Stimulated activated naive CD8-positive, alpha-beta T cell treated with anti-CD3 and anti-CD28 coated beads, Interleukin-15, Interleukin-2, amounts not matched to agents 100 ng/mL and 50 ng/mL, for 24 hours (primary cell): Measurements from ENCODE around the gene COL24A1.
"Not testable (repeated sequence)": the region's sequence is repeated elsewhere in the genome, so short reads cannot be mapped to it uniquely, and the experiment has no call there.

Experiments used
- H3K27ac Mint-ChIP-seq: one replicate; pipeline ENCODE4 v1.8.0; 2021; ENCODE audit warnings: mild to moderate bottlenecking, mixed read lengths
- H3K27me3 Mint-ChIP-seq: one replicate; pipeline ENCODE4 v1.8.0; 2021; ENCODE audit warnings: mixed read lengths
- H3K36me3 Mint-ChIP-seq: one replicate; pipeline ENCODE4 v1.8.0; 2021; ENCODE audit warnings: low read depth, mixed read lengths
- H3K4me1 Mint-ChIP-seq: one replicate; pipeline ENCODE4 v1.8.0; 2021; ENCODE audit warnings: low read depth, mixed read lengths
- H3K4me3 Mint-ChIP-seq: one replicate; pipeline ENCODE4 v1.8.0; 2021; ENCODE audit warnings: mild to moderate bottlenecking, mixed read lengths
- H3K9me3 Mint-ChIP-seq: one replicate; pipeline ENCODE4 v1.8.0; 2021; ENCODE audit warnings: mixed read lengths

The COL24A1 gene

DNA sequence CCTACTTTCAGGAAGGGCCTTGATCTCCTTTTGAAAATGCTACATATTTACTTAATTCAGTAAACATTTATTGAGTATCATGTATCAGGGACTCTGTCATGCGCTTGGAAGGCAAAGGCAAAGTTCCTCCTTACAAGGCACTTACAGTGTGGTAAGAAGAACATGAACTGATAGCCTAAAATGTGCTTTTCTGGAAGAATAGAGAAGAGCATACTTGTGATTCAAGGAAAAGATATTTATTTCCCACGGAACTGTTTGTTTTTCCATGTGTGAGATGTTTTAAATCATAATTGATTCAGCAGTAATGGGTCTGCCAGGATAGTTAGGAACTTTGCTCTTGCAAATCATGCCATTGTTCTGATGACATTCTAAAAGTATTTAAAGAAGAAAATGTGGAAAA lies 338.2 kb downstream of the COL24A1 start:
- H3K9me3 Mint-ChIP-seq = no peaks in the 10 kb centered on the region
- H3K27me3 Mint-ChIP-seq = no peaks in the 10 kb centered on the region
- H3K27ac Mint-ChIP-seq = no peak overlapping the region
- no peaks in the 10 kb centered on the region for H3K36me3 Mint-ChIP-seq
- H3K4me3 Mint-ChIP-seq = no peak overlapping the region
- H3K4me1 Mint-ChIP-seq = no peaks in the 10 kb centered on the region

- Mint-ChIP-seq H3K4me1 (no peaks in the 10 kb centered on the region), H3K4me3 (no peak overlapping the region), H3K9me3 (no peaks in the 10 kb centered on the region), H3K36me3 (no peaks in the 10 kb centered on the region), H3K27ac (no peak overlapping the region), H3K27me3 (no peaks in the 10 kb centered on the region)
Observed at GRCh38 chr1:85816606-85817005, 340.0 kb downstream of the COL24A1 start.

DNA sequence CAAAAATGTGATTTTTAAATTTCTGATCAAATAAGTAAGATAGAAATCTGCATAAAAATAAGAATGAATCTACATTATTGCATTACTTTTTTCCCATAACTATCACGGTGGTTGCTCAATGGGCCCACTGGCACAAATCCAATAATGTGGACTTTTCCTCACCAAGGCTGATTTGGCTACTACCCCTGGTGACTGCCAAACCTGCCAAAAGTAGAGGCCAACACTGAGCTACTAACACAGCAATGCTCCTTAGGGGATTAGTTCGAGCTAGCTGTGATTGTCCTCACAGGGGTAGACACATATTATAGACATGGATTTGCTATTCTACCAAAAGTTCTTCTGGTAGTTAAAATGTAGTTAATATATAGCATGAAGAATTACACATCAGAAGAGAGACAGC lies 340.7 kb downstream of the COL24A1 start:
- H3K36me3 Mint-ChIP-seq = no peaks in the 10 kb centered on the region
- no peaks in the 10 kb centered on the region for H3K9me3 Mint-ChIP-seq
- no peaks in the 10 kb centered on the region for H3K4me1 Mint-ChIP-seq
- no peaks in the 10 kb centered on the region for H3K27me3 Mint-ChIP-seq
- no peak overlapping the region for H3K27ac Mint-ChIP-seq
- no peak overlapping the region for H3K4me3 Mint-ChIP-seq

DNA sequence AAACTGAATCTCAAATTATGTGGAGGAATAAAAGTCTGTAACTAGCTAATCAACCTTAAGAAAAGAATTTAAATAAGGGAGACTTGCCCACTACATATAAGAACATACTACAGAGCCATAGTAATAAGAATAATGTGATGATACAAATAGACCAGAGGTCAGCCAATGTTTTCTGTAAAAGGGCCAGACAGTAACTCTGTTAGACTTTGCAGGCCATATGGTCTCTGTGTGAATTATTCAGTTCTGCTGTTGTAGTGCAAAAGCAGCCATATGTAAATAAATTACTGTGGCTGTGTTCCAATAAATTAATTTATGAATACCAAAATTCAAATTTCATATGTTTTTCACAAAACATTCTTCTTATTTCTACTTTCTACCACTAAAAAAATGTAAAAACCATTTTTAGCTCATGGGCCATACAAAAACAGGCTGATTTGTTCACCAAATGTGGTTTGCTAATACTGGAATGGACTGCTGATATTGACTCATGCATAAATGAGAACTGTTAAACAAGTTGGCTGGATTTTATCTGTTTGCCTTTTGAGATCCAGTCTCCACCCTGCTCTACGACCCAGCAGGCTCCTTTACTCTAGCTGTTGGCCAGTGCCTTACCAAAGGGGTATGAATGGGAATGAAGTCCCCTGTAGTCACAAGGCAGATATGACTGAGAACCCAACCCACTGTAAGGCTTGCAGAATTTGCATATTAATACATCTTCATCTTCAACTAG lies 350.2 kb downstream of the COL24A1 start:
- H3K27ac Mint-ChIP-seq = no peak overlapping the region
- H3K4me3 Mint-ChIP-seq = no peak overlapping the region
- H3K9me3 Mint-ChIP-seq = no peaks in the 10 kb centered on the region
- H3K36me3 Mint-ChIP-seq = no peaks in the 10 kb centered on the region
- H3K27me3 Mint-ChIP-seq = no peaks in the 10 kb centered on the region
- H3K4me1 Mint-ChIP-seq = no peaks in the 10 kb centered on the region

DNA sequence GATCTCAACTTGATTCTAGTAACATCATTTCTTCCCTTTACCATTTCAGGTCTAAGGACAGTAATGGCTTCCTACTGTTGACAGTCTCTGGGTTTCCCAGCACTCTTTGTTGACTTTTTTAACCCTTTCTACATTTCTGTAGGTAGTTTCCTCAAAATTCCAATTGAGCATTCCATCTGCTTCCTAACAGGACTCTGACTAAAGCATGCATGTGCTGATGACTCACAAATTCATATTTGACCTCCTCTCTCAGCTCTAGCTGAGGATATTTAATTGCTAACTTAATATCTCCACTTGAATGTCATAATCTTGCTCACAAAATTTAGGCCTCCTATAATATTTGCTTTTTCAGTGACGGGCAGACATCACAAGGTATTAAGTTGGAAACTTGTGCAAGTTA lies 355.1 kb downstream of the COL24A1 start:
- no peaks in the 10 kb centered on the region for H3K27me3 Mint-ChIP-seq
- no peaks in the 10 kb centered on the region for H3K4me1 Mint-ChIP-seq
- H3K4me3 Mint-ChIP-seq = no peak overlapping the region
- no peaks in the 10 kb centered on the region for H3K36me3 Mint-ChIP-seq
- H3K9me3 Mint-ChIP-seq = no peaks in the 10 kb centered on the region
- no peak overlapping the region for H3K27ac Mint-ChIP-seq

DNA sequence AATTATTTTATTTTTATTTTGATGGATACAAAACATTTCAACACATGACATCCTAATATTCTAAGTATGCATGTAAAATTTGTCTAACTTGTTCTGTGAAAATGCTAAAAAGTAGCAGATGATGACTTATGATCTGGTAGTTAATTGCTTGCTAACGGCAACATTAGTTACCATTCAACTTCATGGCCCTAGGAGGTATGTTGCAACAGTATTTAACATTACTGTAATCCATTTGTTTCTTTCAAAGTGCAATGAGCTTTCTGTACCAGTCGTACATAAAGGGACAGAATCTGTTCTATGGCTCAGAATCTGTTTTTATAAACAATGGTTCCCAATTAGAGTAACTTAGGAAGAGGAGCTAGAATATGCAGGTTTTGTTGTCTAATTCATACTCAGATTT lies 356.8 kb downstream of the COL24A1 start:
- Mint-ChIP-seq H3K27me3 (no peaks in the 10 kb centered on the region), H3K27ac (no peak overlapping the region), H3K4me3 (no peak overlapping the region), H3K4me1 (no peaks in the 10 kb centered on the region), H3K36me3 (no peaks in the 10 kb centered on the region), H3K9me3 (no peaks in the 10 kb centered on the region)

- Mint-ChIP-seq H3K36me3 (no peaks in the 10 kb centered on the region), H3K4me1 (no peaks in the 10 kb centered on the region), H3K27me3 (no peaks in the 10 kb centered on the region), H3K9me3 (no peaks in the 10 kb centered on the region), H3K27ac (no peak overlapping the region), H3K4me3 (no peak overlapping the region)
Observed at GRCh38 chr1:85798419-85798818, 358.2 kb downstream of the COL24A1 start.

GRCh38 chr1:85777021-85777420 lies 379.6 kb downstream of the COL24A1 start:
- not testable (repeated sequence) for H3K9me3 Mint-ChIP-seq, H3K27me3 Mint-ChIP-seq, H3K4me3 Mint-ChIP-seq, H3K36me3 Mint-ChIP-seq, H3K27ac Mint-ChIP-seq, H3K4me1 Mint-ChIP-seq

DNA sequence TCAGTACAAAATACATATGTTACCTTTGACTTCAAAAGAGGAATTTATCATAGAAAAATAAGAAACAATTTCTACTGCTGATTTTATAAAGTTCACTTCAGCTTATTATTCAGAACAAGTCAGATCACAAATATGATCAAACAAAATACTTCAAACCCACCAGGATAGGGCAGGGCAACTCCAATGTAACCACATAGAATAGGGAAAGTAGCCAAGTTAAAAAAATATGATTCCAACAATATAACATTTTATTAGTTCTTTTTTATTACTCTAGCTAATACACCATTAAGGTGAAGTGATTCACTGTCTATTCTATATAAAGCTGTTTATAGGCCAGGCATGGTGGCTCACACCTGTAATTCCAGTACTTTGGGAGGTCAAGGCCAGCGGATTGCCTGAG lies 393.8 kb downstream of the COL24A1 start:
- Mint-ChIP-seq H3K36me3 (no peaks in the 10 kb centered on the region), H3K4me1 (no peaks in the 10 kb centered on the region), H3K27ac (no peak overlapping the region)

GRCh38 chr1:85756864-85757263 lies 399.7 kb downstream of the COL24A1 start:
- no peak overlapping the region for H3K27ac Mint-ChIP-seq
- no peak overlapping the region for H3K4me3 Mint-ChIP-seq
- H3K4me1 Mint-ChIP-seq = no peaks in the 10 kb centered on the region
- no peaks in the 10 kb centered on the region for H3K36me3 Mint-ChIP-seq
- peaks cover 5% of the 10 kb centered on the region for H3K9me3 Mint-ChIP-seq
- no peaks in the 10 kb centered on the region for H3K27me3 Mint-ChIP-seq

More for the DNA sequence above, 393.8 kb downstream of the COL24A1 start:
- Mint-ChIP-seq H3K27me3 (no peaks in the 10 kb centered on the region), H3K4me3 (no peak overlapping the region), H3K9me3 (no peaks in the 10 kb centered on the region)

GRCh38 chr1:85748120-85748519 lies 408.5 kb downstream of the COL24A1 start:
- no peaks in the 10 kb centered on the region for H3K9me3 Mint-ChIP-seq
- no peak overlapping the region for H3K27ac Mint-ChIP-seq
- no peaks in the 10 kb centered on the region for H3K36me3 Mint-ChIP-seq
- H3K27me3 Mint-ChIP-seq = no peaks in the 10 kb centered on the region
- H3K4me3 Mint-ChIP-seq = no peak overlapping the region
- H3K4me1 Mint-ChIP-seq = no peaks in the 10 kb centered on the region

DNA sequence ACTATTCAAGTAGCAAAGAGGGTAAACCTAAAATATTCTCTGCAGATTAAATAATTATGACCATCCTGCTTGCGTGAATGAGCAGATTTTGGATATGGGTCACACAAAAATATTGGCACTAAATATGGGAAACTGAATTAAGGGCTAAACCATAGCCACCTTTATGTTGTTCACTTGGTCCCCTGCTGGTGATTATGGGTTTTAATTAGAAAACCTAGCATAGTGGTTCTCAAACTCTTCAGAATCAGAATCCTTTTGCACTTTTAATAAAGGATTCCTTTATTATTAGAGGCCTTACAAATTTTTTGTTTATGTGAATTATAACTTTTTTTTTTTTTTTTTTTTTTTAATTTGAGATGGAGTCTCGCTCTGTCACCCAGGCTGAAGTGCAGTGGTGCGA lies 409.8 kb downstream of the COL24A1 start:
- no peak overlapping the region for H3K27ac Mint-ChIP-seq
- no peaks in the 10 kb centered on the region for H3K4me1 Mint-ChIP-seq
- H3K36me3 Mint-ChIP-seq = no peaks in the 10 kb centered on the region
- H3K4me3 Mint-ChIP-seq = no peak overlapping the region
- no peaks in the 10 kb centered on the region for H3K9me3 Mint-ChIP-seq
- peaks cover 6% of the 10 kb centered on the region for H3K27me3 Mint-ChIP-seq

DNA sequence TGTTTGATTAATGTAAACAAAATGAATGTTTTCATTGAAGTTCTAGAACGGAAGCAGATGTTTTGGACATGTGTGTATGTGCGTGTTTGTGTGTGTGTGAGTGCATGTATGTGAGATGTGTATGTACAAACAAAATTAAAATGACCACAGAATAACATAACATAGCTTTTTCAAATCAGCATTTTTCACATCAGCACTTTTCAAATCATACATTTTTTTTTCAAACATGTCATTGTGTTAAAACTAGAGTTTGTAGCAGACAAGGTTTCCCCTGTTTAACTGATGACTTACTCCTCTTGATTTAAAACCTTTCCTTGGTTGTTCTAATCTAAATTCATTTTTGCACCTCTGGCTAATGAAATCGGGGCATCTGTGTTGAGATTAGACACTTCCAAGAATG lies 412.8 kb downstream of the COL24A1 start:
- Mint-ChIP-seq H3K27me3 (peaks cover 6% of the 10 kb centered on the region), H3K36me3 (no peaks in the 10 kb centered on the region), H3K27ac (no peak overlapping the region), H3K4me3 (no peak overlapping the region), H3K4me1 (no peaks in the 10 kb centered on the region), H3K9me3 (no peaks in the 10 kb centered on the region)

- Mint-ChIP-seq H3K27ac (no peak overlapping the region), H3K4me3 (no peak overlapping the region), H3K4me1 (no peaks in the 10 kb centered on the region), H3K9me3 (no peaks in the 10 kb centered on the region), H3K27me3 (no peaks in the 10 kb centered on the region), H3K36me3 (no peaks in the 10 kb centered on the region)
Observed at GRCh38 chr1:85734931-85735330, 421.6 kb downstream of the COL24A1 start.

GRCh38 chr1:85718678-85719340 lies 437.8 kb downstream of the COL24A1 start:
- H3K4me3 Mint-ChIP-seq = no peak overlapping the region
- peaks cover 3% of the 10 kb centered on the region for H3K36me3 Mint-ChIP-seq

More at GRCh38 chr1:85718678-85719340, 437.8 kb downstream of the COL24A1 start:
- Mint-ChIP-seq H3K4me1 (no peaks in the 10 kb centered on the region), H3K9me3 (peaks cover 10% of the 10 kb centered on the region), H3K27ac (no peak overlapping the region), H3K27me3 (peaks cover 10% of the 10 kb centered on the region)
